DND-41 (cell line): ENCODE measurements around the gene OASL.

Source experiments
- ATAC-seq: fragments of 200-7000 bp; cut with Tn5 transposase; 3 replicates; pipeline ENCODE4 v1.9.1; 2021; ENCODE audit warnings: low read depth; ENCODE audit not compliant: insufficient read depth
- DNase-seq: peaks from one replicate; pipeline ENCODE4 v3.0.0-alpha.2; 2020
- H2AFZ ChIP-seq: 2 replicates; pipeline ENCODE4 v1.6.0; 2012; ENCODE audit warnings: low read depth, low read length
- H3K27ac ChIP-seq: 2 replicates; pipeline ENCODE4 v1.5.1; 2012; ENCODE audit warnings: low read length, inconsistent platforms
- H3K27me3 ChIP-seq: fragments of 200-600 bp; sonication (generic); 2 replicates; pipeline ENCODE4 v1.6.0; 2012; ENCODE audit warnings: low read length, mild to moderate bottlenecking, inconsistent platforms; ENCODE audit not compliant: insufficient read depth, poor library complexity
- H3K36me3 ChIP-seq: 2 replicates; pipeline ENCODE4 v1.5.1; 2012; ENCODE audit warnings: low read length, inconsistent platforms; ENCODE audit not compliant: insufficient read depth
- H3K4me1 ChIP-seq: 2 replicates; pipeline ENCODE4 v1.5.1; 2012; ENCODE audit warnings: mild to moderate bottlenecking, low read length; ENCODE audit not compliant: insufficient read depth
- H3K4me2 ChIP-seq: 2 replicates; pipeline ENCODE4 v1.6.0; 2012; ENCODE audit warnings: mild to moderate bottlenecking, moderate library complexity, low read length, inconsistent platforms; ENCODE audit not compliant: insufficient read depth
- H3K4me3 ChIP-seq, 2 experiments: fragments of 200-600 bp in 1 of 2; shearing (Covaris generic) in 1 of 2; 2 replicates each; pipeline ENCODE4 v1.5.1; 2012 to 2016; ENCODE audit warnings: inconsistent platforms in 2 of 2, low read length in 2 of 2, mild to moderate bottlenecking in 2 of 2, low read depth in 1 of 2, moderate library complexity in 1 of 2
- H3K79me2 ChIP-seq: 2 replicates; pipeline ENCODE4 v1.6.0; 2012; ENCODE audit warnings: low read length, inconsistent platforms; ENCODE audit not compliant: insufficient read depth
- H3K9ac ChIP-seq: 2 replicates; pipeline ENCODE4 v1.6.0; 2012; ENCODE audit warnings: low read depth, mild to moderate bottlenecking, inconsistent platforms, low read length, moderate library complexity
- H3K9me3 ChIP-seq: 2 replicates; pipeline ENCODE4 v1.5.1; 2012; ENCODE audit warnings: low read length, moderate library complexity, mild to moderate bottlenecking, inconsistent platforms; ENCODE audit not compliant: insufficient read depth, severe bottlenecking
- H4K20me1 ChIP-seq: 2 replicates; pipeline ENCODE4 v1.6.0; 2012; ENCODE audit warnings: low read length; ENCODE audit not compliant: insufficient read depth
- CTCF ChIP-seq: IDR thresholded peaks from 2 replicates; pipeline ENCODE4 v1.5.1; 2012; ENCODE audit warnings: borderline replicate concordance, low read length, moderate library complexity, mild to moderate bottlenecking; ENCODE audit not compliant: poor library complexity, severe bottlenecking; ENCODE audit errors: extremely low read depth
- EZH2 ChIP-seq: IDR thresholded peaks from 3 replicates; pipeline ENCODE4 v1.6.1; 2012; ENCODE audit warnings: borderline replicate concordance, low read depth, mild to moderate bottlenecking, moderate library complexity, low read length, inconsistent platforms; ENCODE audit not compliant: severe bottlenecking

OASL gene

GRCh38 chr12:121025442-121026226, 13.4 kb downstream of the OASL start:
- H3K79me2 ChIP-seq, result no peaks in the 10 kb centered on the region
- no peak for ATAC-seq
- no peak overlapping the region for H3K9ac ChIP-seq
- no peaks in the 10 kb centered on the region for H4K20me1 ChIP-seq
- H3K4me1 ChIP-seq, result no peaks in the 10 kb centered on the region
- TF ChIP-seq EZH2, result no peak
- TF ChIP-seq CTCF, result no peak
- H3K27ac ChIP-seq, result no peak overlapping the region
- DNase-seq, result no peak
- H3K36me3 ChIP-seq, result no peaks in the 10 kb centered on the region
- H2AFZ ChIP-seq, result no peak overlapping the region
- no peak overlapping the region for H3K4me2 ChIP-seq
- no peaks in the 10 kb centered on the region for H3K27me3 ChIP-seq
- H3K4me3 ChIP-seq, result no peak overlapping the region
- H3K9me3 ChIP-seq, result no peaks in the 10 kb centered on the region

DNA sequence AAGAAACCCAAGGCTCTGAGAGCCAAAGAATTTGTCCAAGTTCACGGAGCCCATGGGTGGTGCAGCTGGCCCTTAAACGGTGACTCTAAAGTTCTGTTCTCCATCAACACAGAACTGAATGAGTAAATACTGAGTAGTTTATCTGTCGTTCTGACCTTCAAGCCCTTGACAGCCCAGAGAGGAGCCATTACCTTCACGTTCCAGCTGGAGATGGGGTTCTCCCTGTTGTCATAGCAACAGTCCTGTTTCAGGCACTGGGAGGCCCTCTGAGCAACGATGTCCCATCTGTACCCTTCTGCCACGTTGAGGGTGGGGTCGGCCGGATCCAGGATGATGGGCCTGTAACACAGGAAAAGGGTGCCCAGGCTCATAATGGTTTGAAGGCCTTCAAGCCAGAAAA, 15.2 kb downstream of the OASL start:
- DNase-seq (no peak), ATAC-seq (no peak)
- no peak overlapping the region for H3K4me2 ChIP-seq
- no peaks in the 10 kb centered on the region for H3K79me2 ChIP-seq
- no peaks in the 10 kb centered on the region for H4K20me1 ChIP-seq
- H3K27me3 ChIP-seq, result no peaks in the 10 kb centered on the region
- H3K36me3 ChIP-seq, result no peaks in the 10 kb centered on the region
- H3K4me1 ChIP-seq, result no peaks in the 10 kb centered on the region
- H3K9me3 ChIP-seq, result no peaks in the 10 kb centered on the region
- H3K9ac ChIP-seq, result no peak overlapping the region
- no peak overlapping the region for H2AFZ ChIP-seq
- H3K27ac ChIP-seq, result no peak overlapping the region
- H3K4me3 ChIP-seq, result no peak overlapping the region
- TF ChIP-seq CTCF (no peak), EZH2 (no peak)

- ATAC-seq, result no peak
- no peak overlapping the region for H2AFZ ChIP-seq
These were observed 16.3 kb downstream of the OASL start for GRCh38 chr12:121022713-121023112.

More at GRCh38 chr12:121022713-121023112, 16.3 kb downstream of the OASL start:
- H3K9me3 ChIP-seq, result no peaks in the 10 kb centered on the region
- no peaks in the 10 kb centered on the region for H3K36me3 ChIP-seq
- TF ChIP-seq CTCF (no peak), EZH2 (no peak)
- no peaks in the 10 kb centered on the region for H3K27me3 ChIP-seq
- no peaks in the 10 kb centered on the region for H3K4me1 ChIP-seq
- H3K9ac ChIP-seq, result no peak overlapping the region
- no peak overlapping the region for H3K4me3 ChIP-seq
- no peak for DNase-seq
- no peaks in the 10 kb centered on the region for H3K79me2 ChIP-seq
- no peak overlapping the region for H3K4me2 ChIP-seq
- H3K27ac ChIP-seq, result no peak overlapping the region
- no peaks in the 10 kb centered on the region for H4K20me1 ChIP-seq
